NCI-H1048 (cell line): ENCODE measurements around the gene TLR6.
"Not testable (repeated sequence)": the region's sequence is repeated elsewhere in the genome, so short reads cannot be mapped to it uniquely, and the experiment has no call there.

Experiments used
- DNase-seq: peaks from one replicate; lab custom pipeline; 2025; lab: John Stamatoyannopoulos, UW

The TLR6 gene

DNA sequence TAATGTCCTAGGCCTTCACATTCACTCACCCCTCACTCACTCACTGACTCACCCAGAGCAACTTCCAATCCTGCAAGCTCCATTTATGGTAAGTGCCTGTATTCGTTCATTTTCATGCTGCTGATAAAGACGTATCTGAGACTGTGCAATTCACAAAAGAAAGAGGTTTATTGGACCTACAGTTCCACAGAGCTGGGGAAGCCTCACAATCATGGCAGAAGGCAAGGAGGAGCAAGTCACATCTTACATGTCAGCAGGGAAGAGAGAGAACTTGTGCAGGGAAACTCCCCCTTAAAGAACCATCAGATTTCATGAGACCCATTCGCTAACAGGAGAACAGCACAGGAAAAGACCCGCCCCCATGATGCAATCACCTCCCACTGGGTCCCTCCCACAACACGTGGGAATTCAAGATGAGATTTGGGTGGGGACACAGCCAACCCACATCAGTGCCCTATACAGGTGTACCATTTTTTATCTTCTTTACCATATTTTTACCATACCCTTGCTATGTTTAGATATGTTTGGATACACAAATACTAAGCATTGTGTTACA, 33.8 kb downstream of the TLR6 start:
- no peak for DNase-seq

DNA sequence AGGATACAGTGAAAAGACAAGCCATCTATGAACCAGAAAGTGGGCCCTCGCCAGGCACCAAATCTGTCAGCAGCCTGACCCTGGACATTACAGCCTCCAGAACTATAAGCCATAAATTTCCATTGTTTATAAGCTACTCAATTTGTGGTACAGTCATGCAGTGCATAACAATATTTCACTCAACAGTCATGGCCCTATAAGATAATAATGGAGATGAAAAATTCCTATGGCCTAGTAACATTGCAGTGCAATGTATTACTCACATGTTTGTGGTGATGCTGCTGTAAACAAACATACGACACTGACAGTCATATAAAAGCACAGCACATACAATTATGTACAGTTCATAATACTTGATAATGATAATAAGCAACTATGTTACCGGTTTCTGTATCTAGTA, 34.9 kb downstream of the TLR6 start:
- DNase-seq = no peak

DNA sequence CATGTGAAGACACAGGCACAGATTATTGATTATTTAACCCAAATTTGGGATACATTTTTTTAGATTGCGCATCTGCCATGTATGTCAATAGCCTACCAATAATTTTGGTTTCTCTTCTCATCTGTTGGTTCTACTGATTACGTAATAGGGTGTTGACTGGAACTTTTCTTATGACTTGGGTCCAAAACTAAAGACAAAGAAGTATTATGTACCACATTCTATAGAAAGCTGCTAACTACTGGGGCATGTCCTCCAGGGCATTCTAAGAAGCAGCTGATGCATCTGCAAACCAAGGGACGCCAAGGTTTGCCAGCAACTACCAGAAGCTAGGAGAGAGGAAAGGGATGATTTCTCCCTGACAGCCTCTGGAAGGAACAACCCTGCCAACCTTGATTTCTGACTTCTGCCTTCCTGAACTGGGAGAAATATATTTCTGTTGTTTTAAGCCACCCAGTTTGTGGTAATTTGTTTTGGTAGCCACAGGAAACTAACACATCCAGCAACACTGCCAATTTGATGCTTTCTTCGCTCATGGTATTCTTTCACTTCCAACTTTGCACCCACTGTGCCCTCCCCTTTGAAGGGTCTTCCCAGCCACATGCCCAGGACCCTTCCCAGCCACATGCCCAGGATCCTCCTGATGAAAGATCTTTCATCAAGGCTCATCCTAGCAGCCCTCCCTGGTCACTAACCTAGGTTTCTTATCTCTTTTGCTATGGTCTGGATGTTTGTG, 36.1 kb downstream of the TLR6 start:
- DNase-seq = no peak

DNA sequence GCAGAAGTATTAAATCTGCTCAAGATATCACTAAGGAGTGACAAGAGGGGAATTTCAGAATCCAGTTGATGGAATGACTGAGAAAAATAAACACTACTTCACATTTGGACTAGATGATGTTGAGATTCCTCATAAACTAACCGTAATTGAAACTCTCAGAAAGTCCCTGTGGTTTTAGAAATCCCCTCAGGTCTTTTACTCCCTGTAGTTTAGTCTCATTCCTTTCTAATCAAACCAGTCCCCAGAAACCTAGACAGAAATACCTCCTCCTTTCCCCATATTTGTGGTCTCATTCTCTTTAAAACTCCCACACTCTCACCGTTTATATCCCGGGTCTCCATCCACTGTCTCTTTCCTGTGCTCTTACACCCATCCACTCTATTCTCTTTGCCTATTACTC, 37.0 kb downstream of the TLR6 start:
- DNase-seq = no peak

DNA sequence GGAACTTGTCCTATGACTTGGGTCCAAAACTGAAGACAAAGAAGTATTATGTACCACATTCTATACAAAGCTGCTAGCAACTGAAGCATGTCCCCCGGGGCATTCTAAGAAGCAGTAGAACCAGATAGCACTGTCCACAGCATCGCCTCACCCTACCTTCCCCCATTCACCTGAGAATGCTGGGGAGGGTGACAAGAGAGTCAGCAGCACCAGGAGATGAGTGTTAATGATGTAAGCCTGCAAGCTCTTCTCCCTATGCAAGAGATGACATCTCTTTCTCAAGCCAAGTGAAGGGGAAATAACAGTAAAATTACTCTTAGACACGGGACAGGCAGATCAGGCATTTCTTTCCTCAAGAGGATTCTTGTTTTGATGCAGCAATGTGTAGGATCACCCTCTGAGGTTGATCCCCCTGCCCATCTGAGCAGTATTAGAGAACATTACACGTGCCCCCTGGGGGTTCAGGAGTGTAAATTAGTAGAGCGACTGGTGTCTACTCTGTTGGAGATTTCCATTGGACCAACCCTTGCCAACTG, 38.1 kb downstream of the TLR6 start:
- DNase-seq = no peak

DNA sequence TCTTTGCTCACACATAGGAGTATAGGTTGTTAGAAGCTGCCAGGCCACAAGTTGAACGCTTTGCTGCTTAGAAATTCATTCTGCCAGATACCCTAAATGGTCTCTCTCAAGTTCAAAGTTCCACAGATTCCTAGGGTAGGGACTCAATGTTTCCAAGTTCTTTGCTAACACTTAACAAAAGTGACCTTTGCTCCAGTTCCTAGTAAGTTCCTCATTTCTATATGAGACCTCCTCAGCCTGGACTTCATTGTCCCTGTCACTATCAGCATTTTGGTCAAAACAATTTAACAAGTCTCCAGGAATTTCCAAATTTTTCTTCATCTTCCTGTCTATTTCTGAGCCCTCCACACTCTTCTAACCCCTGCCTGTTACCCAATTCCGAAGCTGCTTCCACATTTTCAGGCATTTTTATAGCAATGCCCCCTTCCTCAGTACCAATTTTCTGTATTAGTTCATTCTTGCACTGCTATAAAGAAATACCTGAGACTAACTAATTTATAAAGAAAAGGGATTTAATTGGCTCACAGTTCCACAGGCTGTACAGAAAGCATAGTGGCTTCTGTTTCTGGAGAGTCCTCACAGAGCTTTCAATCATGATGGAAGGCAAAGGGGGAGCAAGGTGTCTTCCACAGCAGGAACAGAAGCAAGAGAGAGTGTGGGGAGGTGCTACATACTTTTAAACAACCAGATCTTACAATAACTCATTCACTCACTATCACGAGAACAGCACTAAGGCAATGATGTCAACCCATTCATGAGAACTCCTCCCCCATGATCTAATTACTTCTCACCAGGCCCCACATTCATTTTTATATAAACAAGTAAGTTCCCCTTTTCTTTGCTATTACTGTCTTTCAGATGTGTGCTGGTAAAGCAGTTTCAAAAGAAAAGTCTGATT, 40.5 kb downstream of the TLR6 start:
- no peak for DNase-seq

DNA sequence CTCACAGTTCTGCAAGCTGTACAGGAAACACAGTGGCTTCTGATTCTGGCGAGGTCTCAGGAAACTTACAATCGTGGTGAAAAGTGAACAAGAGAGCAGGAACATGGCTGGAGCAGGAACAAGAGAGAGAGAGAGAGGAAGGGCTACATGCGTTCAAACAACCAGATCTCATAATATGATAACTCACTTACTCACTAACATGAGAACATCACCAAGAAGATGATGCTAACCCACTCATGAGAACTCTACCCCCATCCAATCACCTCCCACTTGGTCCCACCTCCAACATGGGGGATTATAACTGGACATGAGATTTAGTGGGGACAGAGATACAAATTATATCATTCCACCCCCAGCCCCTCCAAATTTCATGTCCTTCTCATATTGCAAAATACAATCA, 42.2 kb downstream of the TLR6 start:
- DNase-seq = no peak

DNA sequence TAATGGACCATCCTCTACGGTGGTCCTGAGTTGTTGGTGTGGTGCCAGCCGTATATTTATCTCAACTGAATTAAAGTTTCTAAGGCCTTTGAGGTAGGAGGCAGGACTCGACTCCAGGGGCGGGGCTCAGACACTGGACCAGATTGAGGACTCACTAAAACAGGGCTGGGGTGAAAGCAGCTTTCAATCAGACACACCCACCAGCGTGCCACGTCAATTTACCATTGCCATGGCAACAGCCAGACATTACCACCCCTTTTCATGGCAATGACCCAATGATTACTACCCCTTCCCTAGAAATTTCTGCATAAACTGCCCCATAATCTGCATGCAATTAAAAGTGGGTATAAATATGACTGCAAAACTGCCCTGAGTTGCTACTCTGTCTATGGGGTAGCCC, 45.3 kb downstream of the TLR6 start:
- DNase-seq = no peak

DNA sequence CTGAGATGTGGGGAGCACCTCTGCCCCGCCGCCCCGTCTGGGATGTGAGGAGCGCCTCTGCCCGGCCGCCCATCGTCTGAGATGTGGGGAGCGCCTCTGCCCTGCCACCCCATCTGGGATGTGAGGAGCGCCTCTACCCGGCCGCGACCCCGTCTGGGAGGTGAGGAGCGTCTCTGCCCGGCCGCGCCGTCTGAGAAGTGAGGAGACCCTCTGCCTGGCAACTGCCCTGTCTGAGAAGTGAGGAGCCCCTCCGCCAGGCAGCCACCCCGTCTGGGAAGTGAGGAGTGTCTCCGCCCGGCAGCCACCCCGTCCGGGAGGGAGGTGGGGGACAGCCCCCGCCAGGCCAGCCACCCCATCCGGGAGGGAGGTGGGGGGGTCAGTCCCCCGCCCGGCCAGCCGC, 49.2 kb downstream of the TLR6 start:
- not testable (repeated sequence) for DNase-seq

DNA sequence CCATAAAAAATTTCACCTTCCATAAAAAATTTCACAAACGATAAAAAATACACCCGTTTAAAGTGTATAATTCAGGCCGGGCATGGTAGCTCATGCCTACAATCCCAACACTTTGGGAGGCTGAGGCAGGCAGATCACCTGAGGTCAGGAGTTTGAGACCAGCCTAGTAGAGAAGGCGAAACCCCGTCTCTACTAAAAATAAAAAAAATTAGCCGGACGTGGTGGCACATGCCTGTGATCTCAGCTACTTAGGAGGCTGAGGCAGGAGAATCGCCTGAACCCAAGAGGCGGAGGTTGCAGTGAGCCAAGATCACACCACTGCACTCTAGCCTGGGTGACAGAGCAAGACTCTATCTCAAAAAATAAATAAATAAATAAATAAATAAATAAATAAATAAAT, 50.4 kb downstream of the TLR6 start:
- DNase-seq = not testable (repeated sequence)

DNA sequence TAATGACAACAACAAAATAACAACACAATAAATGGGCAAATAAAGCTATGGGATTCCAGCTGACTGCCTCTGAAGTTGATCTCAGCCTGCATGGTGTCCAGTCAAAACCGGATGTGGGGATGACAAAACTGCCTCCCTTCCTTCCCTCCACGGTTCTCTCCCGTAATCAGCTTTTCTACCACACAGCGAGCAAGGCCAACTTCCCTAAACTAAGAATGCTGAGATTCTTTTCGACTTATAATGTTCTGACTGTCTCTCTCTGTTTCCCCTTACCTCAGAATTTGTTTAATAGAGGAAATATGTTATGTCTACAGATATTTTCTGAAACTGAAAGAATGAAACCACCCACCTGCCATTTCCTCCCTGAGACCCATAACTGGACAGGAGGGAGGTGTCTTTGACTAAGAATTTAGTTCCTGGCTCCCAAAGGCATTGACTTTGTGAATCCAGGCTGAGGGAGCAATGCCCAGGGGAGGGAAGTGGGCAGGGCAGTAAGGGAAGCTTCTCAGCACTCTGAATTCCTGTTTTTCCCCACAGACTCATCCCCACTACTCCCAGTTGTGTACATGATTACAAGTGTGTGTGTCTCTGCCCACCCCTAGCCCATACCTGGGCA, 51.0 kb downstream of the TLR6 start:
- DNase-seq = no peak

DNA sequence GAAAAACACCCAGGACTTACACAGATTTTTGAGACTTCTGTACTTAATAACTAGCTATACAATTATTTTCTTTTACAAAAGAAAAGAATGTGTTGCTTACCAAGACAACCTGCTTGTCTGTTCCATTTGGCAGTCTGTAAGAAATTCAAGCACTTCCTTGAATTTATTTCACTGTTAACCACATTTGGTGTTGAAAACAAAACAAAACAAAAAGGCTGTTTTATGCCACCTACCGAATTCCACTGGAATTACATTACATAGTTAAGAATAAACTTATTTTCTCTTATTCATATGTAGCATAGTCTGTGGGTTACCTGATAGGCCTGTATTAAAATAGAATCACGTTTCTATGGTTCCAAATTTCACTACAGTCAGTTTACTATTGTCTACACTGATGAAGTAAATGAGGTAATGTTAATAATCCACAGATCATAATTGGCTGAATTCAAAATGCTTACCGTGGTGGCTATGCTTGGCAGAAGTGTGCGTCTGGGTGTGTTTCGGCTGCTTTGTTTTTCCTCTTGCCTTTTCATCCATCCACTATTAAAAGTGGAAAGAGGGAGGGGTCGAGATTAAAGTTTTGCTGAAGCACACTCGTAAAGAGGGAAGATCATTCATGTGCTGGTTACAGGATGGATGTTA, 51.8 kb downstream of the TLR6 start, which contains the start of gene TLR1:
TSS of gene TLR1 (minus strand) at position 138 of the 642 bp plus-strand sequence. CDS start 5,960 bp downstream, outside the sequence.
- DNase-seq = no peak

DNA sequence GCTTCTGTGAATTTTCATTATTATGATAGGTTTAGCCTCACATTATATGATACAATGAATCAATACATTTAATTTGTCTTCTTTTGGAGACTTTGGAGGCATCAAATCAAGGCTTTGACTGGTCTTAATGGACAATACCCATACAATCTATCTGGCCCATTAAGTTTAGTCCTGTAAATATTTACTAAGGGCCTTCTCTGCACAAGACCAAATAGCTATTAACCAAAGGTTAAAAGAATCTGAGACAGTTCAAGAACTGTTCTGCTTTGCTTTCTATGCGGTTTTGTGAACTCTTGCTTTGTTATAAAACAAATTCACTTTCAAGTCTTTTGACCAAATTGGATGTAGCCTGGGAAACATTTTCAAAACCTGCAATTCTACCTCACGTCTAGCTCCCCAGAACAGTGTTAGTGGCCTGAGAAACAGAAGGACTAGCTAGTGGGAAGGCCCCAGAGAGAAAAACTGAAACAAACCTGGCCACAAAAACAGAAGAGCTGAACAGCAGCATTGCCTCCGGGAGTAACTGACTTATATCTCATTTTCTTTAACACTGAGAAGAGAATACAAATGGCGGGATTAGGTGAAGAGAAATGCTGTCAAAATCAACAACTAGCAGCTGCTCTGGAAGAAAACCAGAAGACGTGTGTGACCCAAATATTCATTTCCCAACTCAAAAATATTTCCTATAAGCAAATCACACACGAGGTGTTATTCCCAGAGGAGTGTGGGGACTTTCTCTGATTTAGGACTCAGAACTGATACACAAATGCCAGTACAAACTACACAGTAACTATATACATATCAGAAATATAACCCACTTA, 52.6 kb downstream of the TLR6 start:
- DNase-seq = no peak

DNA sequence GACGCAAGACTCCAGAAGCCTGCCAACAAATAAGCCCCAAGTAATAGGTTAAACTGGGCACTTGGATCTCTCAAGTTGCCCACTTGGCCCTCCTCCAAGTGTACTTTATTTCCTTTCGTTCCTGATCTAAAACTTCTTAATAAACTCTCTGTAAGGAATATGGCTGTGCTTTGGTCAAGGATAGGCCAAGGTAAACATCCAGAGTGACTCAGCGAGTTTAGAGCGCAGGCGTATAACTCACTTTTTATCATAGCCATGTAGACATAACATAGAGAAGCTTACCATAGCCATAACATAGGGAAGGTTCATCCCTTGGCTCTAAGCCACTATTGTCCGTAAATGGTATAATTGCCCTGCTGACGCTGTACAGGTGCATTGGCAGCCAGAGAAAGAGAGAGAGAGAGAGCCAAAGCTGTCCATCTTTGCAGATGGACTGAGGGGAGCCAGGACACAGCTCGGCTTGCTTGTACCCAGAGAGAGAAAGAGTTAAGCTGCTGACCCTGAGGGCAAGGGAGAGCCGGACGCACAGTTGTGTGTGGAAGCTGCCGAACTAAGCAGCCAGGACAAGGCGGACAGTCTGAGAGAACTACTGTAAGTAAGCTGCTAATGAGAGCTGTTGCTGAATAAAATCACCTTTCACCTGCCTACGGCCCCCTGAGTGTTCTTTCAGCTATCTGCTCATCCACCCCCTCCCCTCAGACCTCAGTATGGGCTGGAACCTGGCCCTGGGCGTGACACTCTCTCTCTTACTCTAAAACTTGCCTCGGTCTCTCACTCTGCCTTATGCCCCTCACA, 53.9 kb downstream of the TLR6 start:
- DNase-seq = no peak

DNA sequence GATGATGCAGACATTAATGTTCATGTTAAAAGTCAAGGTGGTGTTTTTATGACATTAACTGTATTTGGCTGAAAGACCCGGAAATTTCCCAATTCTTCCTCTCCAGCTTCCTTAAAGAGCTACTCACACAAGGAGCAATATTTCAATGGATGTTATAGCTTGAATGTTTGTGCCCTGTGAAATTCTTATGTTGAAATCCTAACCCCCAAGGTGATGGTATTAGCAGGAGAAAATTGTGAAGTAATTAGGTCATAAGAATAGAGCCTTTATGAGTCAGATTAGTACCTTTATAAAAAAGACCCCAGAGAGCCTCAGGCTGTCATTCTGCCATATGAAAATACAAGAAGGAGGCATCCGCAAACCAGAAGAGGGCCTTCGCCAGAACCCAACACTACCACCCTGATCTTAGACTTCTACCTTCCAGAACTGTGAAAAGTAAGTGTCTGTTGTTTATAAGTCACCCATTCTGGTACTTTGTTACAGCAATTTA, 55.6 kb downstream of the TLR6 start:
- DNase-seq = no peak

DNA sequence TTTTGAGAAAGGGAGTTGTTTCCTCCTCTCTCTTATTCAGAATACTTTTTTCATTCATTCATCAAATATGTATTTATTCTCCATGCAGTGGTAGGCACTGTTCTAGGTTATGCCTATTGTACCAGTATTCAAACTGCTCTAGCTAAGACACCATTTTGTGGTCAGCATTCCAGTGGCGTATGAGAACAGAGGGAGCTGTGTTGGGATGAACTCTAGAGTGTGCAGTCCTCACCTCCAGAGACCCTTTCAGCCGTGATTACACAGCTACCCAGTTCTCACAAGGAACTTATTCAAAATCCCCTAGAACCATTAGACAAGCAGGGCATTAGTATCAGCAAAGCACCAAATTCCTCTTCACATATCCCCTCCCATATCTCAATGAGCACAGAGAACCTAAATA, 56.3 kb downstream of the TLR6 start:
- DNase-seq = no peak

DNA sequence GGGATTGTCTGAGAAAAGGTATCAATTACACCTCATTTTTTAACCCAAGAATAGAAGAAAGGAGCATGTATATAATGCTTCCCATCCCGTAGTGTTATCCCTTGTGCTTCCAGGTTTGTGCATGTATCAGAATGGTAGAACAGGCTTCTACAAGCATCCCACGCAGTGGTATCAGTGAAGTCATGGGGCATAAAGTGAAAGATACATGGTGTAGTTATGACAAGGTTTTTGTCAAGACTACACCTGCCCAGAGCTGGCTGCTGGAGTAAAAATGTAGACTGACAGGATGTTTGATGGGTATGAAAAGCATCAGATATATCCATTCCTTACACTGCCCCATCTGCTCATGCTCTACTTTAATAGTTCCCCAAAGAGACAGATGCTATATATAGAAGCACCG, 61.5 kb downstream of the TLR6 start:
- no peak for DNase-seq

DNA sequence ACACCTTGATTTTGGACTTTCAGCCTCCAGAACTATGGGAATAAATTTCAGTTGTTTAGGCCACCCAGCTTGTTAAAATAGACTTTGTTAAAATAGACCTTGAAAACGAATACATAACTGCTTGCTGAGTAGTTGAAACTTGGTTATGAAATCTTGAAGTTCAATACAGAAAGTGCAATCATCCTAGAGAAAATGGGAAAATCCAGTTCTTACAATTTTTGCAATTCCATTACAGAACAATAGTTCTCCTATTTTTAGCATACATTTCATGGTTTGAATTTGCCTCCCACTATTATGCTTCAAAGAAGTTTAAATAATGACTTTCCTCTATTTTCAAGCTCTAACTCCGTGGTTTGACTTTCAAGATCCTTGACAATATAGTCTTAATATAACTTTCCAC, 62.6 kb downstream of the TLR6 start:
- no peak for DNase-seq

DNA sequence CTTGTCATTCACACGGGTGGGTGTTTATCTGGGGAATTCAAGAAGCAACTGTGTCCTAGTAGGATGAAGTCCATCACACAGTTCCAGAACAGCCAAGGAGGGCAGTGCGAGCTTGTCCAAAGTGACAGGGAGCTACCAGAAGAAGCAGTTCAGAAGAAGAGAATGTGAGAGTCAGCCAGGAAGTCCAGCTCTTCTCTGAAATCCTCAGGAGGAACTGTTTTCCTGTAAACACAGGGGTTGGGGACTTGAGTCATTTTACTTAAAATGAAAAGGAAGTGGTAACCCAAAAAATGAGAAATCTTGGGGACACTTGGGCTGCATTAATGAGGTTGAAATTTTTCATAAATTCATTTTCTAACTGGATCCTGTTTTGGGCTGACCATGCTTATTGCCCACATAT, 65.6 kb downstream of the TLR6 start:
- DNase-seq = no peak

DNA sequence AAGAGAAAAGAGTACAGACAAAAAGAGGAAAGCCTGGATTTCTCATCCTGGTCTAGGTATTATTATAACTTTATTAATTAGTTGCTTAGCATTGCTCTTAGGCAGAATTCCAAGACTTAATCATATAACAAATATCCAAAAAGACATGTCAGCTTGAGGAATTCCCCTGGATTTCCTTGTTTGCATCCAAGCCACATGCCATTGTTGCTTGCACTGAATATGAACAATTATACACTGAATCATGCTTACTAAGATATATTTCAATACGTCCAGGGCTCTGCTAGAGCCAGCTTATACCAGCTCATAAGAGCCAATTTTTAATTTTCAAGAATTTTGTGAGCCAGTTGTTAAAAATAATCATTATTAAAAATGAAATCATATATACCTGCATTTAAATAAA, 68.3 kb downstream of the TLR6 start:
- no peak for DNase-seq
